ENCODE data around the gene NCAPG.

Gene NCAPG

GRCh38 chr4:17763416-17763815 lies 47.4 kb upstream of the NCAPG start:
- no peak for ATAC-seq
- TF ChIP-seq, protein P1, sequence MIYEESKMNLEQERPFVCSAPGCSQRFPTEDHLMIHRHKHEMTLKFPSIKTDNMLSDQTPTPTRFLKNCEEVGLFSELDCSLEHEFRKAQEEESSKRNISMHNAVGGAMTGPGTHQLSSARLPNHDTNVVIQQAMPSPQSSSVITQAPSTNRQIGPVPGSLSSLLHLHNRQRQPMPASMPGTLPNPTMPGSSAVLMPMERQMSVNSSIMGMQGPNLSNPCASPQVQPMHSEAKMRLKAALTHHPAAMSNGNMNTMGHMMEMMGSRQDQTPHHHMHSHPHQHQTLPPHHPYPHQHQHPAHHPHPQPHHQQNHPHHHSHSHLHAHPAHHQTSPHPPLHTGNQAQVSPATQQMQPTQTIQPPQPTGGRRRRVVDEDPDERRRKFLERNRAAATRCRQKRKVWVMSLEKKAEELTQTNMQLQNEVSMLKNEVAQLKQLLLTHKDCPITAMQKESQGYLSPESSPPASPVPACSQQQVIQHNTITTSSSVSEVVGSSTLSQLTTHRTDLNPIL (CRISPR knock-in tag; IDR thresholded peaks at IDR 0.05; ENCODE audit: low read depth), result no peak
- TF ChIP-seq, protein P2, sequence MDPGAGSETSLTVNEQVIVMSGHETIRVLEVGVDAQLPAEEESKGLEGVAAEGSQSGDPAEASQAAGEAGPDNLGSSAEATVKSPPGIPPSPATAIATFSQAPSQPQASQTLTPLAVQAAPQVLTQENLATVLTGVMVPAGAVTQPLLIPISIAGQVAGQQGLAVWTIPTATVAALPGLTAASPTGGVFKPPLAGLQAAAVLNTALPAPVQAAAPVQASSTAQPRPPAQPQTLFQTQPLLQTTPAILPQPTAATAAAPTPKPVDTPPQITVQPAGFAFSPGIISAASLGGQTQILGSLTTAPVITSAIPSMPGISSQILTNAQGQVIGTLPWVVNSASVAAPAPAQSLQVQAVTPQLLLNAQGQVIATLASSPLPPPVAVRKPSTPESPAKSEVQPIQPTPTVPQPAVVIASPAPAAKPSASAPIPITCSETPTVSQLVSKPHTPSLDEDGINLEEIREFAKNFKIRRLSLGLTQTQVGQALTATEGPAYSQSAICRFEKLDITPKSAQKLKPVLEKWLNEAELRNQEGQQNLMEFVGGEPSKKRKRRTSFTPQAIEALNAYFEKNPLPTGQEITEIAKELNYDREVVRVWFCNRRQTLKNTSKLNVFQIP (CRISPR knock-in tag; IDR thresholded peaks at IDR 0.05; ENCODE audit: borderline replicate concordance, low read depth), result no peak
- TF ChIP-seq, protein P3, sequence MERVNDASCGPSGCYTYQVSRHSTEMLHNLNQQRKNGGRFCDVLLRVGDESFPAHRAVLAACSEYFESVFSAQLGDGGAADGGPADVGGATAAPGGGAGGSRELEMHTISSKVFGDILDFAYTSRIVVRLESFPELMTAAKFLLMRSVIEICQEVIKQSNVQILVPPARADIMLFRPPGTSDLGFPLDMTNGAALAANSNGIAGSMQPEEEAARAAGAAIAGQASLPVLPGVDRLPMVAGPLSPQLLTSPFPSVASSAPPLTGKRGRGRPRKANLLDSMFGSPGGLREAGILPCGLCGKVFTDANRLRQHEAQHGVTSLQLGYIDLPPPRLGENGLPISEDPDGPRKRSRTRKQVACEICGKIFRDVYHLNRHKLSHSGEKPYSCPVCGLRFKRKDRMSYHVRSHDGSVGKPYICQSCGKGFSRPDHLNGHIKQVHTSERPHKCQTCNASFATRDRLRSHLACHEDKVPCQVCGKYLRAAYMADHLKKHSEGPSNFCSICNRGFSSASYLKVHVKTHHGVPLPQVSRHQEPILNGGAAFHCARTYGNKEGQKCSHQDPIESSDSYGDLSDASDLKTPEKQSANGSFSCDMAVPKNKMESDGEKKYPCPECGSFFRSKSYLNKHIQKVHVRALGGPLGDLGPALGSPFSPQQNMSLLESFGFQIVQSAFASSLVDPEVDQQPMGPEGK (CRISPR knock-in tag; IDR thresholded peaks at IDR 0.05; ENCODE audit: borderline replicate concordance), result no peak
- TF ChIP-seq TSHZ2 (CRISPR knock-in tag; IDR thresholded peaks at IDR 0.05) (no peak), ZNF565 (CRISPR knock-in tag; conservative IDR thresholded peaks at IDR 0.05; ENCODE audit: low read depth) (no peak), RARB (CRISPR knock-in tag; IDR thresholded peaks at IDR 0.05) (no peak)

DNA sequence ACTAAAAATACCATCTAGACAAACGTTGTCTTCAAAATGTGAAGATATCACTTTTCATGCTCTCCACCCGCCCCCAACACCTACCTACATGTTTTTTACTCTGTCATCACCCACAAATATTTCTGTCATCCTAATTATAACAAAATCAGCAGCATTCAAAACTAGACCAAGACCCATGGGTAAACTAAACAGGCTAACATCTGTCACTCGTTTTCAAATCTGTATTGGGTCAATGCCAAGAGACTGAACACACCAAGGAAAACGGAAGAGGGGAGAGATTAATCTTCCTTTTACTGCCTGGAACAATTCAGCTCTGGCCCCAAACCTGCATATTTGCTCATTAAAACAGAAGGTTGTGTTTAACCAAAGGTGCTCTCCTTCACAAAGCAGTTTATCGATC lies 46.8 kb upstream of the NCAPG start:
- TF ChIP-seq, protein P1 (CRISPR knock-in tag; IDR thresholded peaks at IDR 0.05; ENCODE audit: low read depth), result no peak
- TF ChIP-seq ESRRG (CRISPR knock-in tag; IDR thresholded peaks at IDR 0.05), result no peak
- no peak for TF ChIP-seq ARNTL (CRISPR knock-in tag; IDR thresholded peaks at IDR 0.05; ENCODE audit: borderline replicate concordance, low read depth)
- TF ChIP-seq RARB (CRISPR knock-in tag; IDR thresholded peaks at IDR 0.05), result no peak
- TF ChIP-seq, protein P2 (CRISPR knock-in tag; IDR thresholded peaks at IDR 0.05; ENCODE audit: borderline replicate concordance, low read depth), result no peak
- TF ChIP-seq ZFP3 (CRISPR knock-in tag; IDR thresholded peaks at IDR 0.05), result no peak
- TF ChIP-seq, protein P3 (CRISPR knock-in tag; IDR thresholded peaks at IDR 0.05; ENCODE audit: borderline replicate concordance), result no peak
- TF ChIP-seq PPARA (CRISPR knock-in tag; IDR thresholded peaks at IDR 0.05; ENCODE audit: borderline replicate concordance), result no peak
- no peak for ATAC-seq

DNA sequence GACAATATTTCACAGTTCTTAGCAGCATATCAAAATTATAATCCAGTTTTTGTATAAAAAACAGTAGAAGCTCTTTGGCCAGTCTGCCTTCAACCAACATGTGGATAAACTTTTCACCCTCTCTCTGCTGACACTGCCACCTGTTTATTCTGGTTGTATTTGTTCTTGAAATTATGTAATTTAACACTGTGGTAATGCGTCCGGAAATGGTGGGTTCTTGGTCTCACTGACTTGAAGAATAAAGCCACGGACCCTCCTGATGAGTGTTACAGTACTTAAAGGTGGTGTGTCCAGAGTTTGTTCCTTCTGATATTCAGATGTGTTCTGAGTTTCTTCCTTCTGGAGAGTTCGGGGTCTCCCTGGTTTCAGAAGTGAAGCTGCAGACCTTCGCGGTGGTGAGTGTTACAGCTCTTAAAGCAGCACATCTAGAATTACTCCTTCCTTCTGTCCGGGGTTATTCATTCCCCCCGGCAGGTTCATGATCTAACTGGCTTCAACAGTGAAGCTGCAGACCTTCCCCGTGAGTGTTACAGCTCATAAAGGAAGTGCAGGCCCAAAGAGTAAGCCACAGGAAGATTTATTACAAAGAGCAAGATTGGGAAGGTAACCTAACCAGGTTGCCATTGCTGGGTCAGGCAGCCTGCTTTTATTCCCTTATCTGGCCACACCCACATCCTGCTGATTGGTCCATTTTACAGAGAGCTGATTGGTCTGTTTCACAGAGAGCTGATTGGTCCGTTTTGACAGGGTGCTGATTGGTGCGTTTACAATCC lies 45.1 kb upstream of the NCAPG start:
- TF ChIP-seq, protein P4, sequence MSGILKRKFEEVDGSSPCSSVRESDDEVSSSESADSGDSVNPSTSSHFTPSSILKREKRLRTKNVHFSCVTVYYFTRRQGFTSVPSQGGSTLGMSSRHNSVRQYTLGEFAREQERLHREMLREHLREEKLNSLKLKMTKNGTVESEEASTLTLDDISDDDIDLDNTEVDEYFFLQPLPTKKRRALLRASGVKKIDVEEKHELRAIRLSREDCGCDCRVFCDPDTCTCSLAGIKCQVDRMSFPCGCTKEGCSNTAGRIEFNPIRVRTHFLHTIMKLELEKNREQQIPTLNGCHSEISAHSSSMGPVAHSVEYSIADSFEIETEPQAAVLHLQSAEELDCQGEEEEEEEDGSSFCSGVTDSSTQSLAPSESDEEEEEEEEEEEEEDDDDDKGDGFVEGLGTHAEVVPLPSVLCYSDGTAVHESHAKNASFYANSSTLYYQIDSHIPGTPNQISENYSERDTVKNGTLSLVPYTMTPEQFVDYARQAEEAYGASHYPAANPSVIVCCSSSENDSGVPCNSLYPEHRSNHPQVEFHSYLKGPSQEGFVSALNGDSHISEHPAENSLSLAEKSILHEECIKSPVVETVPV (CRISPR knock-in tag; IDR thresholded peaks at IDR 0.05), result no peak
- TF ChIP-seq BACH2 (CRISPR knock-in tag; IDR thresholded peaks at IDR 0.05; ENCODE audit: borderline replicate concordance) (no peak), ESRRG (CRISPR knock-in tag; IDR thresholded peaks at IDR 0.05) (no peak), GLIS3 (CRISPR knock-in tag; IDR thresholded peaks at IDR 0.05) (no peak), ZNF8 (CRISPR knock-in tag; IDR thresholded peaks at IDR 0.05) (no peak)
- ATAC-seq, result no peak

Data from SK-N-SH treated with all-trans-retinoic acid at 6 μM for 48 hours (cell line).